HCT116 (cell line): ENCODE measurements around the gene SDR42E2.

Experiments used
- ATF3 ChIP-seq: IDR thresholded peaks from 2 replicates; pipeline ENCODE4 v1.6.1; 2012
- CEBPB ChIP-seq: IDR thresholded peaks from 2 replicates; pipeline ENCODE4 v1.6.1; 2012; ENCODE audit warnings: low read depth
- CTCF ChIP-seq, 3 experiments: fragments of 200-600 bp in 1 of 3; sonication (generic) in 1 of 3; IDR thresholded peaks in 2 of 3; conservative IDR thresholded peaks in 1 of 3; 2 replicates each; pipeline ENCODE4 v1.5.1; 2012 to 2017; ENCODE audit warnings: low read depth in 2 of 3, low read length in 2 of 3, antibody characterized with exemption in 1 of 3, borderline replicate concordance in 1 of 3, control low read depth in 1 of 3, mild to moderate bottlenecking in 1 of 3, mixed read lengths in 1 of 3, mixed run types in 1 of 3, moderate library complexity in 1 of 3; ENCODE audit not compliant: insufficient read depth in 1 of 3
- MAX ChIP-seq: IDR thresholded peaks from 2 replicates; pipeline ENCODE4 v1.6.1; 2012
- POLR2A ChIP-seq: IDR thresholded peaks from 2 replicates; pipeline ENCODE4 v1.7.0; 2011; ENCODE audit warnings: borderline replicate concordance; ENCODE audit not compliant: insufficient read depth, insufficient read length; ENCODE audit errors: extremely low read depth
- SIN3A ChIP-seq: IDR thresholded peaks from 2 replicates; pipeline ENCODE4 v1.6.1; 2012; ENCODE audit warnings: low read depth
- TCF7L2 ChIP-seq: IDR thresholded peaks from 2 replicates; pipeline ENCODE4 v1.7.0; 2011; ENCODE audit warnings: borderline replicate concordance, inconsistent platforms; ENCODE audit not compliant: insufficient read depth, insufficient read length; ENCODE audit errors: extremely low read depth
- YY1 ChIP-seq: IDR thresholded peaks from 2 replicates; pipeline ENCODE4 v1.6.1; 2011; ENCODE audit warnings: low read length, low read depth, moderate library complexity, mild to moderate bottlenecking; ENCODE audit not compliant: insufficient replicate concordance; ENCODE audit errors: extremely low read depth
- ZNF274 ChIP-seq: fragments of 200-500 bp; sonication (Bioruptor generic); IDR thresholded peaks from 2 replicates; pipeline ENCODE4 v1.6.1; 2014; ENCODE audit warnings: mild to moderate bottlenecking, low read depth, low read length, inconsistent platforms

GRCh38 chr16:22210854-22211253 lies 48.5 kb downstream of the SDR42E2 start:
- TF ChIP-seq POLR2A (no peak), TCF7L2 (no peak), CTCF (IDR thresholded peaks at IDR 0.05 in 2 of 3, conservative IDR thresholded peaks at IDR 0.05 in 1 of 3; ENCODE audit: borderline replicate concordance in 1 of 3, insufficient read depth in 1 of 3, low read depth in 2 of 3, low read length in 2 of 3) (no peak), CEBPB (no peak), YY1 (no peak), SIN3A (no peak), ATF3 (no peak), MAX (no peak), ZNF274 (no peak)
